CD4-positive, alpha-beta T cell treated with Interleukin-17A for 4 hours (primary cell): ENCODE measurements around the gene CXCR4.

ENCODE experiments used
- DNase-seq: peaks from one replicate; pipeline ENCODE4 v3.0.0-alpha.2; 2020; ENCODE audit warnings: mixed read lengths

The CXCR4 gene

DNA sequence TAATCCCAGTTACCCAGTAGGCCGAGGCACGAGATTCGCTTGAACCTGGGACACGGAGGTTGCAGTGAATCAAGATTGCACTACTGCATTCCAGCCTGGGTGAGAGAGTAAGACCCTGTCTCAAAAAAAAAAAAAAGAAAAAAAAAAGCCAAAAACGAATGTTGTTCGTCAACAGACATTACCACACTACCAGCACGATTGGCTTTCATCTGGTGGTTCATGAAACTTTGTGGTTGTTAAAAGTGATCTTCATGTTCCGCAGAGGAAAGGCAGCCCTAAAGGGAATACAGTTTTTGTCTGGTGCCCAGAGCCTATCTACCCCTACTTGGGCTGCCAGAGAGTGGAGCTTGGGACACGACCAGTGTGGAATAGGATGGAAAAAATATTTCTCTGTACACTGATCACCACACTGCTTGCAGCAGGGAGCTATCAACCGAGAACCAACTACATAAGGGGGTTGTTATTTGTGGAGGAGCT is 13.6 kb upstream of the CXCR4 start:
- peak; percentile 59 for DNase-seq

DNA sequence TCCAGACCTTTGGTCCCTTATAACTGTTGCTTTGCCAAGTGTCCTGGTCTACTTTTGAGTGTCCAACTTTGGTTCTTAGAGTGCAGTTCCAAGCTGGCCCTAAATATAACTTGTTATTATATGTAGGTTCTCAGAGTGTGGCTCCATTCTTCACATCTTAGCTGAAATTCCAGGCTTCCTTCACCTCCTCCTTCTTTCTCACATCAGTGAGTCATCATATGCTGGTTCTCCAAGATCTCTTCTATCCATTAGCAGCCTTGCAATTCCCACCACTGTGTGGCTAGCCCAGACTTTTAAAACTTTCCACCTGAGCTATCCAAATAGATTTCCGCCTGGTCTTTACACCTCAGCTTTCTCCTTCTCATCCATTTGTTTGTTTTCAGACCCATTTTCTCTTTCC is 12.6 kb upstream of the CXCR4 start:
- no peak for DNase-seq

DNA sequence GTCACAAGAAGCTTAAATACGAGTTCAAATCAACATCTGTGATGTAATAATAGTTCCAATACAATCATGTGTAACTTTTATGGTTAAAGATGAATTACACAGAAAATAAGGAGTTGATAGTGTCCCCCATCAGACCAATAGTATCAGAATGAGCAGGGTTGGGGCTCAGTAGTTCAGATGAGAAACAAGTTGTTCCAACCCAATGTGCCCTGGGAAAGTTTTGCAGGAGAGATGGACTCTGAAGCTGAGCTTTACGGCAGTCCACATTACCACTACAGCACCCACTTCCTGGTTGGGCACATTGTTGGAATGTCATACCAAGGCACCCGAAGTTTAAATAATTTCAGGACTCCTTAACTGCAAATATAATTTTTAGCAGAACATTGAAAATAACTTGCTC is 12.1 kb upstream of the CXCR4 start:
- DNase-seq, result no peak

DNA sequence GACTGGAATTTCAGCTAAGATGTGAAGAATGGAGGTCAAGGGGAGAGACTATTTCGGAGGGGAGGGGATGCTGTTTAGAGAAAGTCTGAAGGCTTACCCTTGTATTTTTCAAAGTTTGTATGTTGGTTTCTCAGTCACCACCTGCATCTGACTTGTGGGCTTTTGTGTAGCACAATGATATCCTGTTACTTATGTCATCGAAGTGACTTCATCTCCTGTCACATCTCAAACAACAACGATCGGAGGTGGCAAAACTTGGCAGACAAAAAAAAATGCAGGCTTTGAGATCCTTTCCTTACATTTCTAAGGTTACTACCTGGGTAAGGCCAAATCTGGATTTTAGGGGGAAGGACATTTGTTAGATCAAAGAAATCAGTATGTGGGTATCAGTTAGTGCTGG is 11.7 kb upstream of the CXCR4 start:
- DNase-seq, result peak; percentile 59

DNA sequence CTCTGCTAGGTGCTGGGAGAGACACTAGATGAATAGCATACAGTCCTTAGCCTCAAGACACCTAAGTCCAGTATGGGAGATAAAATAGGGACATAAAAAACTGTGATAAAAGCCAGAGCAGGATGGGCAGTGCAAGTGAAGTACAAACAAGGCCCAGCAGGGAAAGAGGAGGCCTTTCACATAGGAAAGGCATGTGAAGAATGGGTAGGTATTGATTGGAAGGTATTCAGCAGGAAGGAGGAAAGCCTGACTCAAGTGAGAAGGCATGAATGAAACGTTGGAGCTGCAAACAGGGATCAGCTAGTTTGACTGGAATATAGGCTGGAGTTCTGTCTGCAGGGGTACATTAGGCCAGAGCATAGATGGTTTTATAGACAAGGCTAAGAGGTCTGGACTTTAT is 11.0 kb upstream of the CXCR4 start:
- no peak for DNase-seq

DNA sequence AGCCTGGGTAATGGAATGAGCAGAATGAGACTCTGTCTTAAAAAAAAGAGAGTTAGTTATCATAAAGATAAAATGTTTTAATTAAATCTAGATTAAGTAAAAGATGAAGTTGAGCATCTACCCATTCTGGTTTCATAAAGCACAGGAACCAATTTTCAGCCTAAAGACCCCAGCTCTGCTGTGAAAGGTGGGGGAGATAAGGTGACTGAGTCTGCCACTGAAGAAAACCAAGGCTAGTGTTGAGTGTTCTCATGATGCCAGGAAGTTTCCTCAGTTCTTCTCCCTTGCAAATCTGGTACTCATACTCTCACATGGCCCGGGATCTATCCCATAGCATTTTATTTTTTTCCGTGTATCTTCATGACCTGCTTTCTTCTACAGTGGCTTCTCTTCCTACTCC is 10.4 kb upstream of the CXCR4 start:
- DNase-seq, result no peak

DNA sequence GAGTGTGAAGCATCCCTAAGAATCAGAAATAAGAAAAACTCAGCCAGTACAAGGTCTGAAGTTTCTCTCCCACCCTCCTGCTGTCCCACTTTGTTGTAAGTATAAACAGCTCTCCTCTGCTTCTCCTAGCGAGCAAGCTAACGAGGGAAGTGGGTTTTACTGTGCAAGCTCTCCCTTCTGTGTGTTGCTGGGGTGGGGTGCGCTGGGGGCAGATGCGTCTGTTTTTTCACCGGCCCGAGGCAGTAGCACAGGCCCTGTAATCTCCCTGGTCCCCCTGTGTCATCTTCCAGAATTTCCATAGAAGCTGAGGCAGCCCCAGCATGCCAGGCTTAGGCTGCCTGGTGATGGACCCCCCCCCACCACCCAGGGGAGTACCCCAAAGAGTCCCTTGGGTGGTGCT is 9.4 kb upstream of the CXCR4 start:
- DNase-seq, result peak; percentile 54

DNA sequence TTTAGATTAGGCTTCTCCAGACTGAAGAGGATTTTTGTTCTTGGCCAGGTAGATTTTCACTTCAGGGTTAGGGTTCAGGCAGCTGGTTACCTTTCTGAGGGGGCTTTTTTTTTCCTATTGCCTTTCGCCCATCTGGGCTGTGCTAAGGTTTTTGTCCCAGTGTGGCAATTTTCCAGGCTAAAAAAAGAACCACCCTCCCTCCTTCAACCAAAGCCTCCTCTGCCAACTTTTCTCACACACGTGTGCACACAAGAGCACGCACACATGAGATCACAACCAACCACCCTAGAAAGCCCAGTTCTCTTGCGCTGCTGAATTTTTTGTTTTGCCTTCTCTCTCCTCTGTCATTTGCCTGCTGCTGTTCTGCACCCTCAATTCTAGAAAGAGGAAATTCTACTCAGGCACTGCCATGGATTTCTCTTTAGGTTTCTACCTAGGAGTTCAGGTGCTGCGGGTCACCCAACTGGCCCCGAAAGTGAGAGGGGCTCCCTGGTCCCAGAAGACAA is 8.5 kb upstream of the CXCR4 start:
- DNase-seq, result no peak

DNA sequence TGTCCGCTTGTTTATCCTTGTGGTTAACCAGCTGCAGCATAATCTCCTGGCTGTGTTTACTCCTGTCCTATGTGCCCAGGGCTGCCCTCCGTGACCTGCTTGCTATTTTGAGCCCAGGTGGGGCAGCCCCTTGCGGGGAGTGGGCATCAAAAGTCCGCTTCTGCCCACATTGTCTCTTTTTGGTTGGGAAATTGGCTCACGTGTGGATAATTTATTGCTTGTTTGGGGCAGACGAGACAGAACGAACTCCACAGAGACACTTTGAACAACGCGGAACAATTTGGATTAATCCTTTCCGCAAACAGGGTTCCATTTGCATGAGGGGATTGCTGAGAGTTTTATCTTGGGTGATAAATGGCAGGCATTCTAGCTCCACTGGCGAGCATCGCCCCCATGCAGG is 8.1 kb upstream of the CXCR4 start:
- no peak for DNase-seq

DNA sequence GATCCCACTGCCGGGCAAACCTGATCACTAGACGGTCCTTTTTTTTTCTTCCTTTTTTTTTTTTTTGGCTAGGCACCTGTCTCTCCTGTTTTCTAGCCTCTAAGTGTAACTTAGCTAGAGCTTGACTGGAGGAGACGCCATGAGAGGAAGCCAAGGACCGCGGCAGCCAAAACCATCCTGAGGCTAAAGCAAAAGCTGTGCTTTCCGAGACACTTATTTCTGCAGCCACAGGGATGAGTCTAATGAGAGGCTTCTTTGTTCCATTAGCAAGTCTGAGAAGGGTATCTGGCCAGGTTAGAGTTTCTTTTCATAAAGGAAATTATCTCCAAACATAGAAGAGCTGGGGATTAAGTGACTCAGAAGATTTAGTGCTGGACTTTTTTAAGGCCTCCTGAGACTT is 7.3 kb upstream of the CXCR4 start:
- DNase-seq, result peak; percentile 48

DNA sequence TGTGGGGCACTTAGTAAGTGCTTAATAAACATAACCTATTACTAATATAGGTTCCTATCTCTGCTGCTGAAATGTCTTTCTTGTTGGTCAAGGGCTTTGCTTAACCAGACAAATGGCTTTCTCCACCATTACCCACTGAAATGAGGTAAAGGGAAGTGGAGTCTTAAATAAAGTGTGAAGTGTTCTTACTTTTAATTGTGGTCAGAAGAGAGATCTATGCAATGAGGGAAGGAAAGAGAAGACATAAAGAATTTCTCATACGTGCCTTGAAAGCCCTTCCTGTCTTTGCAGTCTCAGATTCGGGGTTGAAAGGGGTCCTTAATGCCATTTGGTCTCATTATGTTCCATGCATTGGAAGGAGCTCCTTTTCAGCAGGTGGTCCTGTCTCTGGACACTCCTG is 6.9 kb upstream of the CXCR4 start:
- DNase-seq, result no peak

DNA sequence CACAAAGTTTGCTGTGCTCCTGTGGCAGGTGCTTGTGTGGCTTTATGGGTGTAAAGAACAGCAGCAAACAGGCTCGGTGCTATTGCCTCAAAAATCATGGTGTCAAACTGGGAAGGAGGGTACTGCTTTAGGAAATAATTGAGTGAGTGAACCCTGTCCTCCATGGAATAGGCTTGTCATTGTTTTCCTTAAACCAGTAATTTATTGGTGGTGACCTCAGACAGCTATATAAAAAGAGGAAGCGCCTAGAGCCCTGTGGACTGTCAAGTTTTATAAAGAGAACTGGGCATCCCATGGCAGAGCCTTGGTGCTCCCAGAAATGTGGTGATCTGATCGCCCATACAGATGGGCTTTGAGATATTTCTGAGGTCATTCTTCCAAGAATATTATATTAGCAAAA is 4.7 kb upstream of the CXCR4 start:
- DNase-seq, result no peak

DNA sequence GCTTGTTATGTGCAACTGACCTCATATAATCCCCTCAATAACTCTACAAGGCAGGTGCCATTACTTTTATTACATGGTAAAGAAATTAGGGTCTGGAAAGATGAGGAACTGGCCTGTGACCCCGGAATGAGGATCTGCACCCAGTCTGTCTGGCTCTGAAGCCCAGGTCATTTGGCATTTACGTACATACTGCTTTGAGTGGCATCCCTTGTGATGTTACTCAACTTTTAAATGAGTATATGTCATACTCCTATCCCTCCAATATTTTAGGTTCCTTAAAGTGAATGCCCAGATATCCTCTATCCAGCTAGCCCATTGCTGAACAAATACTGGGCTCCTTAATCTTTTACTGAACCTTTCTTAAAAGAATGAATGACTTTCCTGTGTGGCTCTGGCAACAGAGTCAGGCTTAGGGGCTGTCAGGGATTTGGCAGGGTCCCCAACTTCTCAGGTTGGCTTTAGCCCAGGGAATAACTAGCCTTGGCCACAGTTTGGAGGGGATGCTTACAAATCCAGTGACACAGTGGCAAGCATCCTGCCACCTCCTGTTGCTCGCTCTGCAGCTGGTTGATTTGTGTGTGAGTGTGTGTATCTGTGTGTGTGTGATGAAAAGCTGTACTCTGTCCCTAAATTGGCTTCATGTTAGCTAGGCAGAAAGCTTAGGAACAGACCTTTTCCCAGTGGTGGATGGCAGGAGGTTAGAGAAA is 3.4 kb upstream of the CXCR4 start:
- no peak for DNase-seq

DNA sequence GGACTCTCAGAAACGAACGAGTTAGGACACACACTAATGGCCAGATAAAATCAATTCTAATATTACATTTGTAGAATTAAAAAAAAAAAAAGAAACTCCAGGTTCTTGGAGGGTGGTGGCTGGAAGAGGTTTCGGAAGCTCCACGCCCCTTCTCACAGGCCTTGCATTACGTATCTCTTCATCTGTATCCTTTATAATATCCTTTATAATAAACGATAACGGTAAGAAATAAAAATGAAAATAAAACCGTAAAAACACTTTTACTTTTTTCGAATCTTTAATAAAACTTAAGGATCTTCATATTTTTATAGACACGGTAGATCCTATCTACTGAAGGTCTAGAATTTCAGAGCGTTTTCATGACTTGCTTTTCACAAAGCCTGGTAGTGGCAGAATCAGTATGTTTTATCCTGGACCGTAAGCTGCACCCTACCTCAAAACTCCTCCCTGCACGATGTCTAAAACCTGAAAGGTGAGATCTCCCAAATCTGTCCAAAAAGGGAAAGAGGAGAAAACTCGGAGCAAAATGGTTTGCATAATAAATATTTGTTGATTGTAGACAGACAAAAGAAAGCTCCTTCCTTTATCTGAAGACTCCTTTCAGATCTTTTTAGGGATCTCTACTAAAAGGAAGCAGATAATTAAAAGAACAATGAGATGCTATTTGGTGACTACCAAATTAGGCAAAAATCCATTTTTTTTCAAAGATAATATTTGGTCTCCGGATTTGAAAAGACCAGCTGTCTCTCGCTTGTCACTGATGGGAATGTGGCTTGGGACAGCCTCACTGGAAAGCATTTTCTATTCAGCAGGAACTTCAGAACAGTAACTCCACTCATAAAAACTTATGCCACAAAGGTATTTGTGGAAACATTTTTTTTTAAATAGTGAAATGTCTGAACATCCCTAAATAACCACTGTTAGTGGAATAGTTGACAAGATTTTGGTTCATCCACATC is 2.0 kb upstream of the CXCR4 start:
- no peak for DNase-seq

DNA sequence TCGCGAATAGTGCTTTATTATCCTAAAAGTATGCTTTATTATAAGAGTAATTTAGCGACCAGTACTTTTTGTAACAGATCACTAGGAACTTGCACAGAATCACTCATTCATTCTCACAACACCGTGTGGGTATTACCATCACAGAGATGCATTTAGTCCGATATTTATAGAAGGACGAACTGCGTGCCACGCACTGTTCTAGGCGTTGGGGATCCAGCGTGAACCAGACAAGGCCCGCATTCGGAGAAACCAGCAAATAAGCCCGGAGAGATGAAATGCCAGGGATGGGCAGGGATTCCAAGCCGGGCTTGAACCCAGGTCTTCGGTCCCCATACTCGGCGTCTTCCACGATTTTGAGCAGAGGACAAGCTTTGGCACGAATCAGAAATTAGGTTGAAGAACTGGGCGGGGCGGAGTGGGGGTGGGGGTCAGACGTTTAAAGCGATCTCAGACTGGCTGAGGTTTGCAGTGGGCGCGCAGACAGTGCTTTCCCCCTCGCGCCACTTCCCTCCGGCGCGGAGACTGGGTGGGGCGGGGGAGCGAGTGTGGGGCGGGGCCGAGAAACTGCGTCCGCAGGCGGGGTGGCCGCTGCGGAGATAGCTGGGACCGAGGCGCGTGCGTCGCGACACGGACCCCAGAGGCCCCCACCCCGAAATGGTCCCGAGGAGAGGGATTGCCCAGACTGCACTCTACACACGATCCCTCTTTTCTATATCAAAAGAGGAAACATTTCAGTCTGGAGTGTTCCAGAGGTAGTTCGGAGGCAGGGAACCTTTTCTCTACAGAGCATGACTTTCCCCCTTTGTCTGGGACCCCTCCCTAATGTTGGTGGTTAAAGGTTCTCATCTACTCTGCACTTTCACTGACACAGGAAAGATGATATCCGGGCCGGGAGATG is 1.1 kb upstream of the CXCR4 start:
- DNase-seq, result peak; percentile 94

DNA sequence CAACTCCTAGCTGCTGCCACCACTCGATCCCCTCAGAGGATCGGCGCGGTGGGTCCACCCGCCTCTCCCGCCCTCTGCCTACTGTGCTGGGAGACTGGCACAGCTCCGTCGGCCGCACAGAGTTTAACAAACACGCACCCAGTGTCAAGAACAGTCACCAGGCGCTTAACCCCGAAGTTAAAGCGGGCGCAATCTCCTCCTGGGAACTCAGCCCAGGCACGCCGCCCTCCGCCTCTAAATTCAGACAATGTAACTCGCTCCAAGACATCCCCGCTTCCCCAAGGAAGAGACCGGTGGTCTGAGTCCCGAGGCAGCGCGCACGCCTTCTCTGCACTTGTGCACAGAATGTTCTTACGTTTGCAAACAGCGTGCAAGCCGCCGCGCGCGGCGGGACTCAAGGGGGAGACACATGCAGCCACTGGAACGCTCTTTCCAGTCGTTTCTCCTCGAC is 533 bp downstream of the CXCR4 start:
- peak; percentile 76 for DNase-seq

DNA sequence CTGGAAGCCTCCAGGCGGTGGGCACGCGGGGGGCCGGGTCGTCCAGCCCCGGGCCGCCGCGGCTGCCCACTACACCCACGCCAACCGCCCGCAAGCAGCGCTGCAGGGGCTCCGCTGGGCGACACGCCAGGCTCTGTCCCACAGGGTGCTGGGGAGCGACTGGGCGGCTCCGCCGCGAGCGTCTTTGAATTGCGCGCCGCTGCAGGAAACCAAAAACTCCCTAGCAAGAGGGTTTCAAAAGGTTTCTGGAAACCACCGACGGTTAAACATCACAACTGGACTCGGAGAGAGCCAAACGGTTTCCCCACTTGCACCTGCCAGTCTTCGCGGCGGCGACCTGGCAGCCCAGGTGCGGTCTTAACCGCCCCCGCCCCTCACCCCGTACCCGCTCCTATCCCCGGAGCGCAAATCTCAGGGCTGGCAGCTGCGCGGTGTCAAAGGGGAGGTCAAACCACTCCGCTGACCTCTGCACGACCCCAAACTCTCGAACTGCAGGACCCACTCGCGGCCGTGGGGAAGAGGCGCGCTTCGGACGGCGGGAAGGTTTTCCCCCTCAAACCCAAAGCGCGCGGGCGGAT is 1.0 kb downstream of the CXCR4 start:
- peak; percentile 72 for DNase-seq

DNA sequence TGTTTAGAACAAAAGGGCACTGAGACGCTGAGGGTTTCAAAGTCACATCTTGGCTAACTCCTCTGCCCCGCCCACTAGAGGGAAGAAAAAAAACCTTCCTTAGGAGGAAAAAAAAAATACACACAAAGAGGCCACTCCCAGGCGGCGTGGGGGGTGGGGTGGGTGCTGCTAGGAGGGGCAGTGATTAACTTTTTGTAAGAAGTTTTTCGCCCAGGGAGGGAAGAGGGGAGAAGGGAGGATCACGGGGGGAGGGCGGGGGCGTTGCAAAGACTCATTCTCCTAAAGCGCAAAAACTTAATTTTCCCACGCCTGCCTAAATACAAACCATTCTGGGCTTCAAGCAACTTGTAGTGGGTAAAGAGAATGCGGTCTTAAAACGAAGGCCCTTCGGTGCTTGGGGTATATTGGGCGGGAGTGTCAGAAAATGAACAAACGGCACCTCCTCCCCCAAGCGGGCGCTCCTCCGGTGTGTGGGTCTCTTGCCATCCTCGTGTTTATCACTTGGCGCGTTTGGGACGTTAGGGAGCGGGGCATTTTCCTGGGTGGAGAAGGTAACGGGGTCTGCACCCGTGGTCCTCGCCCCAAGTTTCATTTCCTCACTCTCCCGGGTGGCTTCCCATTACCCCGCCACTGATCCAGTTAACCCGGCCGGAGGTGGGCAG is 1.7 kb downstream of the CXCR4 start:
- DNase-seq, result peak; percentile 93

DNA sequence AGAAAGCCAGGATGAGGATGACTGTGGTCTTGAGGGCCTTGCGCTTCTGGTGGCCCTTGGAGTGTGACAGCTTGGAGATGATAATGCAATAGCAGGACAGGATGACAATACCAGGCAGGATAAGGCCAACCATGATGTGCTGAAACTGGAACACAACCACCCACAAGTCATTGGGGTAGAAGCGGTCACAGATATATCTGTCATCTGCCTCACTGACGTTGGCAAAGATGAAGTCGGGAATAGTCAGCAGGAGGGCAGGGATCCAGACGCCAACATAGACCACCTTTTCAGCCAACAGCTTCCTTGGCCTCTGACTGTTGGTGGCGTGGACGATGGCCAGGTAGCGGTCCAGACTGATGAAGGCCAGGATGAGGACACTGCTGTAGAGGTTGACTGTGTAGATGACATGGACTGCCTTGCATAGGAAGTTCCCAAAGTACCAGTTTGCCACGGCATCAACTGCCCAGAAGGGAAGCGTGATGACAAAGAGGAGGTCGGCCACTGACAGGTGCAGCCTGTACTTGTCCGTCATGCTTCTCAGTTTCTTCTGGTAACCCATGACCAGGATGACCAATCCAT is 2.7 kb downstream of the CXCR4 start:
- DNase-seq, result no peak

DNA sequence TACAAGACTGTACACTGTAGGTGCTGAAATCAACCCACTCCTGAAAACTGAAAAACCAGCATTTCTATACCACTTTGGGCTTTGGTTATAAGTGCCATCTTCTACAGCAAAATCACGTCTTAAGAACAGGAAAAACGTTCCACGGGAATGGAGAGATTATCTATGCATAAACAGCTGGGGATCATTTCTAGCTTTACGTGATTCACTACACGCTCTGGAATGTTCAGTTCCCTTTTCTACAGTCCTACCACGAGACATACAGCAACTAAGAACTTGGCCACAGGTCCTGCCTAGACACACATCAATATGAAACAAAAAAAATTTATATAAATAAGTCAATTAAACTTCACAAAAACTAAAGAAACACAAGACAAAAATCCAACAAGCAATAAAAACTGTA is 3.6 kb downstream of the CXCR4 start:
- DNase-seq, result no peak

DNA sequence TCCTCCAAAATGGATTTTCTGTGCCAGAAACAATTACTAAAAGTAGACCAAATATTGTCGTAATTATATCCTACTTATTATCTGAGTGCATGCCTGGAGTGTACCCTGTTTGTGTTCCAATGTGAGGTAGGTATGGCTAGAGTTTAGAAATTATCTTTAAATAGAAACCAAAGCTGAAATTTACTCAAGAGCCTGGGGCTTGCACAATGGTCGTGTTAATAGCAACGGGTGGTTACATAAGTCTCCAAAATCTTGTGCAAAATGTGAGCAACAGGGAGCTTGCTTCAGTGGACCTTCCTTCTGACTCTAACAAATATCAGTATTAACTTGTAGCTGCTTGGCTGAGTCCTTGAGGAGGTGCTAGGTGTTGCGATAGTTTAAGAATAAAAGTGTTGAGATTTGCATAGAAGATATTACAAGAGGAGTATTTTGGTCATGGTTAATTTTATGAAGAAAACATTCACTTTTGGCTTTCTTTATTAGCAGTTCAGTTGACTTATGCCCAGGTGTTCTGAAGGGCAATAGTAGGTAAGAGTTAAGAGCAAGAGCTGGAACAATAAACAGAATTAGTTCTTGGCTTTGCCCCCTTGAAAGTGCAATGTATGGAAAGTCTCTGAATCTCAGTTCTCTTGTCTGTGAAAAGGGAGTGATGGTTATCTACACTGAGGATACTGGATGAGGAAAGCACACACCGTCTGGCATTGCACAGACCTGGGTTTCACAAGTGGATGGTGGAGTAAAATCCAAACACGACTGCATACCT is 4.6 kb downstream of the CXCR4 start:
- no peak for DNase-seq
